ENCODE data around the gene ANKRD22.
A peak's percentile ranks its signal among the peaks of the same experiment; 100 is the strongest.

Gene ANKRD22

GRCh38 chr10:88802523-88803285, 48.9 kb downstream of the ANKRD22 start, which contains the start of gene LIPM:
LIPM (plus strand) TSS chr10:88802730; CDS start chr10:88802897, 167 bp downstream.
- no peak for DNase-seq (ENCODE audit: low spot score)
- no peak for FAIRE-seq

- DNase-seq (ENCODE audit: low spot score) (no peak), FAIRE-seq (no peak)
These were observed 51.2 kb downstream of the ANKRD22 start for GRCh38 chr10:88800152-88801125.

GRCh38 chr10:88794731-88795130, 56.9 kb downstream of the ANKRD22 start:
- DNase-seq (ENCODE audit: low spot score) = no peak

GRCh38 chr10:88793712-88794299, 57.8 kb downstream of the ANKRD22 start:
- FAIRE-seq = peak; percentile 95

More at GRCh38 chr10:88794731-88795130, 56.9 kb downstream of the ANKRD22 start:
- no peak for FAIRE-seq

GRCh38 chr10:88792661-88793060, 59.0 kb downstream of the ANKRD22 start:
- FAIRE-seq (peak; percentile 80), DNase-seq (ENCODE audit: low spot score) (peak; percentile 44)

More at GRCh38 chr10:88793712-88794299, 57.8 kb downstream of the ANKRD22 start:
- peak; percentile 44 for DNase-seq (ENCODE audit: low spot score)

GRCh38 chr10:88791924-88792323, 59.7 kb downstream of the ANKRD22 start:
- peak; percentile 59 for FAIRE-seq
- DNase-seq (ENCODE audit: low spot score) = peak; percentile 6

GRCh38 chr10:88788924-88789323, 62.7 kb downstream of the ANKRD22 start:
- no peak for FAIRE-seq
- no peak for DNase-seq (ENCODE audit: low spot score)

GRCh38 chr10:88787463-88787862, 64.2 kb downstream of the ANKRD22 start:
- FAIRE-seq = no peak
- DNase-seq (ENCODE audit: low spot score) = no peak

- no peak for FAIRE-seq
These were observed 65.4 kb downstream of the ANKRD22 start for GRCh38 chr10:88786032-88786770.

GRCh38 chr10:88783724-88784123, 67.9 kb downstream of the ANKRD22 start:
- no peak for FAIRE-seq
- no peak for DNase-seq (ENCODE audit: low spot score)

More at GRCh38 chr10:88786032-88786770, 65.4 kb downstream of the ANKRD22 start:
- no peak for DNase-seq (ENCODE audit: low spot score)

- FAIRE-seq = no peak
- no peak for DNase-seq (ENCODE audit: low spot score)
These were observed 69.4 kb downstream of the ANKRD22 start for GRCh38 chr10:88782222-88782621.

GRCh38 chr10:88781206-88781605, 70.4 kb downstream of the ANKRD22 start:
- DNase-seq (ENCODE audit: low spot score) = no peak
- no peak for FAIRE-seq
